WTC11 (cell line): ENCODE measurements around the gene ZDHHC14. TPM values are rescaled to one million over a fixed set of nuclear protein-coding genes. Genes with fewer than 3 reads are reported as not detected.

Experiments
- ATAC-seq: fragments of 200-7000 bp; cut with Tn5 transposase; 2 replicates; pipeline ENCODE4 v1.10.0; 2021; ENCODE audit warnings: mild to moderate bottlenecking, moderate library complexity
- CTCF ChIA-PET: fragments of 300-600 bp; sonication (Branson Sonifier 250); formaldehyde crosslinking; loops from one replicate; lab custom pipeline; 2021; ENCODE audit warnings: antibody characterized with exemption; lab: Charles Lee
- POLR2A ChIA-PET: fragments of 350-600 bp; sonication (Branson Sonifier 250); formaldehyde crosslinking; loops from one replicate; lab custom pipeline; 2021; ENCODE audit warnings: antibody characterized with exemption; lab: Charles Lee
- DNase-seq: peaks from one replicate; pipeline ENCODE4 v3.0.0; 2021; ENCODE audit warnings: low spot score
- H3K27ac Mint-ChIP-seq: 2 replicates; pipeline ENCODE4 v1.8.0; 2021; ENCODE audit warnings: mixed read lengths
- H3K27me3 Mint-ChIP-seq: 2 replicates; pipeline ENCODE4 v1.8.0; 2021; ENCODE audit warnings: low read depth, mild to moderate bottlenecking, moderate library complexity, mixed read lengths
- H3K36me3 Mint-ChIP-seq: 2 replicates; pipeline ENCODE4 v1.8.0; 2021; ENCODE audit warnings: mixed read lengths
- H3K4me1 Mint-ChIP-seq: 2 replicates; pipeline ENCODE4 v1.8.0; 2022; ENCODE audit warnings: mixed read lengths
- H3K4me3 Mint-ChIP-seq: 2 replicates; pipeline ENCODE4 v1.8.0; 2021; ENCODE audit warnings: mild to moderate bottlenecking, moderate library complexity, mixed read lengths
- H3K9me3 Mint-ChIP-seq: 2 replicates; pipeline ENCODE4 v1.8.0; 2021; ENCODE audit warnings: mixed read lengths
- ARID4B ChIP-seq: sonication (generic); formaldehyde crosslinking; IDR thresholded peaks from 2 replicates; pipeline ENCODE4 v1.8.0; 2023; ENCODE audit warnings: missing genetic modification reagents, mild to moderate bottlenecking, borderline replicate concordance
- CBFB ChIP-seq: sonication (generic); formaldehyde crosslinking; IDR thresholded peaks from 2 replicates; pipeline ENCODE4 v1.8.1; 2022; ENCODE audit warnings: mild to moderate bottlenecking, low read depth, missing genetic modification reagents
- FOXJ3 ChIP-seq: sonication (generic); formaldehyde crosslinking; IDR thresholded peaks from 2 replicates; pipeline ENCODE4 v1.9.0; 2021; ENCODE audit warnings: missing genetic modification reagents, mild to moderate bottlenecking, borderline replicate concordance
- FOXK1 ChIP-seq: sonication (generic); formaldehyde crosslinking; IDR thresholded peaks from 2 replicates; pipeline ENCODE4 v1.8.0; 2022; ENCODE audit warnings: mild to moderate bottlenecking, moderate library complexity, missing genetic modification reagents
- FOXP1 ChIP-seq: sonication (generic); formaldehyde crosslinking; IDR thresholded peaks from 2 replicates; pipeline ENCODE4 v1.8.0; 2022; ENCODE audit warnings: missing genetic modification reagents, mild to moderate bottlenecking, moderate library complexity, borderline replicate concordance
- GABPB1 ChIP-seq: sonication (generic); formaldehyde crosslinking; IDR thresholded peaks from 2 replicates; pipeline ENCODE4 v1.8.1; 2023; ENCODE audit warnings: mild to moderate bottlenecking, missing genetic modification reagents
- KAT7 ChIP-seq: sonication (generic); formaldehyde crosslinking; IDR thresholded peaks from 2 replicates; pipeline ENCODE4 v1.8.1; 2023; ENCODE audit warnings: missing genetic modification reagents, mild to moderate bottlenecking, borderline replicate concordance
- PRDM15 ChIP-seq: sonication (generic); formaldehyde crosslinking; IDR thresholded peaks from 2 replicates; pipeline ENCODE4 v1.8.0; 2022; ENCODE audit warnings: missing genetic modification reagents
- STAT6 ChIP-seq: sonication (generic); formaldehyde crosslinking; conservative IDR thresholded peaks from 2 replicates; pipeline ENCODE4 v1.8.1; 2023; ENCODE audit warnings: mild to moderate bottlenecking, low read depth, missing genetic modification reagents, moderate library complexity
- TEAD1 ChIP-seq: sonication (generic); formaldehyde crosslinking; IDR thresholded peaks from 2 replicates; pipeline ENCODE4 v1.8.0; 2022; ENCODE audit warnings: mild to moderate bottlenecking, missing genetic modification reagents
- USF2 ChIP-seq: sonication (generic); formaldehyde crosslinking; IDR thresholded peaks from 2 replicates; pipeline ENCODE4 v1.8.1; 2023; ENCODE audit warnings: mild to moderate bottlenecking, missing genetic modification reagents, moderate library complexity
- ZNF317 ChIP-seq: sonication (generic); formaldehyde crosslinking; IDR thresholded peaks from 2 replicates; pipeline ENCODE4 v1.8.1; 2023; ENCODE audit warnings: low read depth, mild to moderate bottlenecking, moderate library complexity, missing genetic modification reagents, borderline replicate concordance
- total RNA-seq: library from RNA; stranded (reverse); gene quantifications from 3 replicates; pipeline ENCODE4 v1.2.3, GENCODE V29; 2021
- TF ChIP-seq, protein P1 (sequence below): sonication (generic); formaldehyde crosslinking; IDR thresholded peaks from 2 replicates; pipeline ENCODE4 v1.8.1; 2022; ENCODE audit warnings: low read depth, mild to moderate bottlenecking, moderate library complexity, missing genetic modification reagents, borderline replicate concordance
- TF ChIP-seq, protein P2 (sequence below): fragments of 200-600 bp; IDR thresholded peaks from 2 replicates; pipeline ENCODE4 v1.8.0; 2022; ENCODE audit warnings: antibody characterized with exemption
- TF ChIP-seq, protein P3 (sequence below): sonication (generic); formaldehyde crosslinking; conservative IDR thresholded peaks from 2 replicates; pipeline ENCODE4 v1.8.1; 2022; ENCODE audit warnings: mild to moderate bottlenecking, missing genetic modification reagents
- TF ChIP-seq, protein P4 (sequence below): sonication (generic); formaldehyde crosslinking; IDR thresholded peaks from 2 replicates; pipeline ENCODE4 v1.8.0; 2022; ENCODE audit warnings: mild to moderate bottlenecking, missing genetic modification reagents

The ZDHHC14 gene
- total RNA-seq, 1 experiment from 2014 or later = 6.6 TPM

DNA sequence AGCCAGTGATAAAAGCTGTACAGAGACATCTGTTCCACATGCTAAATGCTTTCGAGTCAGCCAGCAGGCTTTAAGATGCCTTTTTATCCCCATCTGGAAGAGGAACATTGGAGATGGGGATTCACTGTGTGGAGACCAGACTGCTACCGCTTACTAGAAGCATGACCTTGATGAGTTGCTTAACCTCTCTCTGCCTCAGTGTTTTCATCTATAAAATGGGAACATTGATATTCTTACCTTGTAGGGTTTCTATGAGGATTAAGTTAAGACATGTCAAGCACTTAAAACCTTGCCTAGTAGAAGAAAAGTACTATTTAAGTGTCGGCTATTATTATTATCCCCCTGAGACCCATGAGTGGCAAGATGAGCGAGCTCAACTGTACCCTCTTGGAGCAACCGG, 276.8 kb downstream of the ZDHHC14 start:
- Mint-ChIP-seq H3K4me1 (peaks cover 14% of the 10 kb centered on the region), H3K27me3 (no peaks in the 10 kb centered on the region), H3K36me3 (no peaks in the 10 kb centered on the region)
- ATAC-seq (no peak), DNase-seq (no peak)
- TF ChIP-seq PRDM15 (CRISPR knock-in tag) (no peak), CBFB (CRISPR knock-in tag) (no peak)
- TF ChIP-seq, all 79 proteins: peak for 0
- no peaks in the 10 kb centered on the region for H3K9me3 Mint-ChIP-seq
- H3K4me3 Mint-ChIP-seq = no peak overlapping the region
- POLR2A ChIA-PET = no interaction called here
- H3K27ac Mint-ChIP-seq = no peak overlapping the region
- CTCF ChIA-PET = interaction anchor here (1.5 kb wide), 1 partner anchor 99 kb away, joined by 4 read pairs; no protein-coding TSS in a partner anchor

DNA sequence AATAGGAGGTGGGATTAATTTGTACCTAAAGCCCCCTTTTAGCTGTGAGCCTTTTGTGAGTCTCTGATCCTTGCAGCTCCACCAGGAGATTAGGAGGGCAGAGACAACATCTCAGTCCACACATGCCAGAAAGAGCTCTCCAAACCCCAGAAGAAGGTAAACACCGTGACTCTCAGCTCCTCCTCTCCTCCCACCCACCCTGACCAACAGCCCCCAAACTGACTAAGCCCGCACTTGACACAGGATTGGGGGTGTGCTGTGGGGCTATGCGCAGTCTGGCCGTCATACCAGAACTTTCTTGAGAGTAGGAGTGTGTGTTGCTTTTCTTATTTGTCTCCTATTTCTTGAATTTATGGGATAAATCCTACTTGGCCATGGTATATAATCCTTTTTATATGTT, 277.3 kb downstream of the ZDHHC14 start:
- POLR2A ChIA-PET = no interaction called here
- ATAC-seq = no peak
- H3K9me3 Mint-ChIP-seq = no peaks in the 10 kb centered on the region
- CTCF ChIA-PET = interaction anchor here (1.5 kb wide), 1 partner anchor 98 kb away, joined by 4 read pairs; no protein-coding TSS in a partner anchor
- H3K4me3 Mint-ChIP-seq = no peak overlapping the region
- peaks cover 14% of the 10 kb centered on the region for H3K4me1 Mint-ChIP-seq
- H3K27me3 Mint-ChIP-seq = no peaks in the 10 kb centered on the region
- no peaks in the 10 kb centered on the region for H3K36me3 Mint-ChIP-seq
- H3K27ac Mint-ChIP-seq = no peak overlapping the region
- DNase-seq = no peak
- TF ChIP-seq GABPB1 (CRISPR knock-in tag) (no peak), FOXP1 (CRISPR knock-in tag) (no peak), FOXJ3 (CRISPR knock-in tag) (no peak), STAT6 (CRISPR knock-in tag) (no peak), USF2 (no peak), KAT7 (no peak), TEAD1 (CRISPR knock-in tag) (no peak), ARID4B (CRISPR knock-in tag) (no peak), ZNF317 (no peak), FOXK1 (CRISPR knock-in tag) (no peak)
- TF ChIP-seq, protein P1, sequence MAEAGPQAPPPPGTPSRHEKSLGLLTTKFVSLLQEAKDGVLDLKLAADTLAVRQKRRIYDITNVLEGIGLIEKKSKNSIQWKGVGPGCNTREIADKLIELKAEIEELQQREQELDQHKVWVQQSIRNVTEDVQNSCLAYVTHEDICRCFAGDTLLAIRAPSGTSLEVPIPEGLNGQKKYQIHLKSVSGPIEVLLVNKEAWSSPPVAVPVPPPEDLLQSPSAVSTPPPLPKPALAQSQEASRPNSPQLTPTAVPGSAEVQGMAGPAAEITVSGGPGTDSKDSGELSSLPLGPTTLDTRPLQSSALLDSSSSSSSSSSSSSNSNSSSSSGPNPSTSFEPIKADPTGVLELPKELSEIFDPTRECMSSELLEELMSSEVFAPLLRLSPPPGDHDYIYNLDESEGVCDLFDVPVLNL = no peak
- TF ChIP-seq, protein P2, sequence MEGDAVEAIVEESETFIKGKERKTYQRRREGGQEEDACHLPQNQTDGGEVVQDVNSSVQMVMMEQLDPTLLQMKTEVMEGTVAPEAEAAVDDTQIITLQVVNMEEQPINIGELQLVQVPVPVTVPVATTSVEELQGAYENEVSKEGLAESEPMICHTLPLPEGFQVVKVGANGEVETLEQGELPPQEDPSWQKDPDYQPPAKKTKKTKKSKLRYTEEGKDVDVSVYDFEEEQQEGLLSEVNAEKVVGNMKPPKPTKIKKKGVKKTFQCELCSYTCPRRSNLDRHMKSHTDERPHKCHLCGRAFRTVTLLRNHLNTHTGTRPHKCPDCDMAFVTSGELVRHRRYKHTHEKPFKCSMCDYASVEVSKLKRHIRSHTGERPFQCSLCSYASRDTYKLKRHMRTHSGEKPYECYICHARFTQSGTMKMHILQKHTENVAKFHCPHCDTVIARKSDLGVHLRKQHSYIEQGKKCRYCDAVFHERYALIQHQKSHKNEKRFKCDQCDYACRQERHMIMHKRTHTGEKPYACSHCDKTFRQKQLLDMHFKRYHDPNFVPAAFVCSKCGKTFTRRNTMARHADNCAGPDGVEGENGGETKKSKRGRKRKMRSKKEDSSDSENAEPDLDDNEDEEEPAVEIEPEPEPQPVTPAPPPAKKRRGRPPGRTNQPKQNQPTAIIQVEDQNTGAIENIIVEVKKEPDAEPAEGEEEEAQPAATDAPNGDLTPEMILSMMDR = no peak
- TF ChIP-seq, protein P3, sequence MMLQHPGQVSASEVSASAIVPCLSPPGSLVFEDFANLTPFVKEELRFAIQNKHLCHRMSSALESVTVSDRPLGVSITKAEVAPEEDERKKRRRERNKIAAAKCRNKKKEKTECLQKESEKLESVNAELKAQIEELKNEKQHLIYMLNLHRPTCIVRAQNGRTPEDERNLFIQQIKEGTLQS (CRISPR knock-in tag) = no peak
- TF ChIP-seq, protein P4, sequence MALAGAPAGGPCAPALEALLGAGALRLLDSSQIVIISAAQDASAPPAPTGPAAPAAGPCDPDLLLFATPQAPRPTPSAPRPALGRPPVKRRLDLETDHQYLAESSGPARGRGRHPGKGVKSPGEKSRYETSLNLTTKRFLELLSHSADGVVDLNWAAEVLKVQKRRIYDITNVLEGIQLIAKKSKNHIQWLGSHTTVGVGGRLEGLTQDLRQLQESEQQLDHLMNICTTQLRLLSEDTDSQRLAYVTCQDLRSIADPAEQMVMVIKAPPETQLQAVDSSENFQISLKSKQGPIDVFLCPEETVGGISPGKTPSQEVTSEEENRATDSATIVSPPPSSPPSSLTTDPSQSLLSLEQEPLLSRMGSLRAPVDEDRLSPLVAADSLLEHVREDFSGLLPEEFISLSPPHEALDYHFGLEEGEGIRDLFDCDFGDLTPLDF (CRISPR knock-in tag) = no peak
